Kidney (tissue), 14 donors: ENCODE results near the gene OSBPL9. TPM values are rescaled to one million over a fixed set of nuclear protein-coding genes. Genes with fewer than 3 reads are reported as not detected.

Experiments used
- DNase-seq, 5 donors: peaks; one replicate each; pipeline ENCODE4 v3.0.0-alpha.2; 2013 to 2020
- FAIRE-seq: peaks from 2 replicates; lab custom pipeline; 2012; peaks lifted over from hg19 to GRCh38; lab: Jason Lieb, UNC
- H3K27ac ChIP-seq, 2 donors: one replicate each; pipeline ENCODE4 v1.7.0; 2013; ENCODE audit warnings: low read depth in 2 of 2, low read length in 2 of 2, inconsistent platforms in 1 of 2
- H3K27me3 ChIP-seq: one replicate; pipeline ENCODE4 v1.7.1; 2013; ENCODE audit warnings: low read length, inconsistent platforms; ENCODE audit not compliant: control insufficient read depth, insufficient read depth
- H3K36me3 ChIP-seq, 3 donors: one replicate each; pipeline versions ENCODE4 v1.7.0 to v1.7.1; 2013; ENCODE audit warnings: low read length in 3 of 3, control low read depth in 1 of 3, inconsistent platforms in 1 of 3; ENCODE audit not compliant: insufficient read depth in 3 of 3, control insufficient read depth in 2 of 3
- H3K4me1 ChIP-seq, 3 donors: one replicate each; pipeline versions ENCODE4 v1.7.0 to v1.7.1; 2013; ENCODE audit warnings: low read length in 3 of 3, inconsistent platforms in 1 of 3, low read depth in 1 of 3; ENCODE audit not compliant: control insufficient read depth in 2 of 3, insufficient read depth in 2 of 3
- H3K4me3 ChIP-seq, 3 donors: one replicate each; pipeline versions ENCODE4 v1.7.0 to v1.8.1; 2013; ENCODE audit warnings: low read length in 3 of 3, control low read depth in 1 of 3, inconsistent platforms in 1 of 3
- H3K9ac ChIP-seq, 3 donors: one replicate each; pipeline versions ENCODE4 v1.7.0 to v1.7.1; 2013; ENCODE audit warnings: low read length in 3 of 3, control low read depth in 1 of 3, inconsistent platforms in 1 of 3
- H3K9me3 ChIP-seq, 3 donors: one replicate each; pipeline versions ENCODE4 v1.7.0 to v1.7.1; 2013; ENCODE audit warnings: low read length in 3 of 3, control low read depth in 1 of 3, inconsistent platforms in 1 of 3; ENCODE audit not compliant: control insufficient read depth in 2 of 3, insufficient read depth in 1 of 3
- intact Hi-C: fragments of 100-400 bp; cut with DNase I; formaldehyde crosslinking; loops from one replicate; pipeline ENCODE4 v1.11.1; 2022
- polyA plus RNA-seq: library from polyadenylated mRNA; stranded (reverse); fragments of 350-450 nt; fragmentation: Illumina TruSeq; extraction: RNeasy Lipid Tissue Mini Kit (QIAGEN cat#74804); gene quantifications from one replicate; pipeline ENCODE4 v1.2.3, GENCODE V29; 2014; ENCODE audit warnings: low read depth, low replicate concordance; ENCODE audit not compliant: insufficient read depth
- total RNA-seq: library from RNA; stranded (reverse); fragmentation: NEBNext Ultra II Directional; extraction: Animal tissue kit (Norgen Biotek cat#: 25700); gene quantifications from one replicate; pipeline ENCODE4 v1.2.1, GENCODE V29; 2021
- TF ChIP-seq, protein P1 (sequence below): IDR thresholded peaks from 3 replicates; pipeline ENCODE4 v1.5.1; 2012; ENCODE audit warnings: mild to moderate bottlenecking, moderate library complexity, borderline replicate concordance; ENCODE audit not compliant: insufficient read depth; ENCODE audit errors: extremely low read depth
- donor health status: control.
- donor health status: control.
- donor health status: control.
- donor health status: control.
- donor health status: control.
- donor health status: DM: yes; HTN: yes; CAD: no.
- donor health status: Normal renal cell carcinoma (clear cell type).

OSBPL9 gene
- total and polyA plus RNA-seq, 2 donors from 2014 or later, result 73.2 to 76.6 TPM

DNA sequence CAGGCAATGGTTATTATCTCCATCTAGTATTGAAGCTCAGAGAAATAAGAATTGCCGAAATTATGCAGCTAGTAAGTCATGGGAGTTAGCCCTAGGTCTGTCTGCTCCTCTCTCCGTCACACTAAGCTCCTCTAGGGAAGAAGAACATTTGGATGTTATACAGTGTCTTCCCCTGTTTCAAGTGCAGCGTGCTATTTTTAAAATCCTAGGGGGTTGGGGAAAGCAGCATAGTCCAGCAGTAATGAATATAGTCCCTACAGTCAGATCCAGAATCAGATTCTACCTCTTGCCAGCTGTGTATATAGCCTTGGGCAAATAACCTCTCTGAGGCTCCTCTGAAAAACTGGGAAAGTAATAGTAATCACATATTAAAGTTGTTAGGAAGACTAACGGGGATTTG lies 44.5 kb upstream of the OSBPL9 start:
- Histone ChIP-seq H3K4me3 (no peak overlapping the region), H3K9ac (no peak overlapping the region), H3K27me3 (no peaks in the 10 kb centered on the region), H3K36me3 (no peaks in the 10 kb centered on the region), H3K4me1 (peaks cover 0 to 7% (median 0%) of the 10 kb centered on the region in 3 donors), H3K9me3 (no peaks in the 10 kb centered on the region), H3K27ac (no peak overlapping the region)
- FAIRE-seq, result no peak
- TF ChIP-seq, protein P1, sequence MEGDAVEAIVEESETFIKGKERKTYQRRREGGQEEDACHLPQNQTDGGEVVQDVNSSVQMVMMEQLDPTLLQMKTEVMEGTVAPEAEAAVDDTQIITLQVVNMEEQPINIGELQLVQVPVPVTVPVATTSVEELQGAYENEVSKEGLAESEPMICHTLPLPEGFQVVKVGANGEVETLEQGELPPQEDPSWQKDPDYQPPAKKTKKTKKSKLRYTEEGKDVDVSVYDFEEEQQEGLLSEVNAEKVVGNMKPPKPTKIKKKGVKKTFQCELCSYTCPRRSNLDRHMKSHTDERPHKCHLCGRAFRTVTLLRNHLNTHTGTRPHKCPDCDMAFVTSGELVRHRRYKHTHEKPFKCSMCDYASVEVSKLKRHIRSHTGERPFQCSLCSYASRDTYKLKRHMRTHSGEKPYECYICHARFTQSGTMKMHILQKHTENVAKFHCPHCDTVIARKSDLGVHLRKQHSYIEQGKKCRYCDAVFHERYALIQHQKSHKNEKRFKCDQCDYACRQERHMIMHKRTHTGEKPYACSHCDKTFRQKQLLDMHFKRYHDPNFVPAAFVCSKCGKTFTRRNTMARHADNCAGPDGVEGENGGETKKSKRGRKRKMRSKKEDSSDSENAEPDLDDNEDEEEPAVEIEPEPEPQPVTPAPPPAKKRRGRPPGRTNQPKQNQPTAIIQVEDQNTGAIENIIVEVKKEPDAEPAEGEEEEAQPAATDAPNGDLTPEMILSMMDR, result no peak
- intact Hi-C loops, result no loop called here
- DNase-seq, result no peak

DNA sequence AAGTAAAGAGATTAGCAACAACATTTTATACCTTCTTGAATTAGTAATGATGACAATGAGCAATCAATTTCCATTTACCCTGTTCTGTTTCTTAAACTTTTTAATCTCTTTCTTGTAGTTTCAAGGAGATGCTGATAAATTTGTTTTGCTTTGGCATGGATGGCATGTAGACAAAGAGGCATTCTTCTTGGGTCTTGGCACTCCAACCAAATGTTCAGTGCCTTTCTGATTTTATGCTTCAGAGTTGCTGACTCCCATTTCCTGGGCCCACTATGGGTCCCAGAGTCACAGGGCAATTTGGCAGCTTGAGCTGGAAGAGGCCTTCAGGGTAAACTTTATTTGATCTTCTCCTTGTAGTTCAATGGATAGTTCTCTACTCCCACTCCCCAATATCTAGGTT lies 42.1 kb upstream of the OSBPL9 start:
- H3K4me1 ChIP-seq, result no peaks in the 10 kb centered on the region
- no peaks in the 10 kb centered on the region for H3K9me3 ChIP-seq
- DNase-seq (no peak), FAIRE-seq (no peak)
- H3K27ac ChIP-seq, result no peak overlapping the region
- H3K9ac ChIP-seq, result no peak overlapping the region
- no peaks in the 10 kb centered on the region for H3K36me3 ChIP-seq
- no peak overlapping the region for H3K4me3 ChIP-seq
- TF ChIP-seq, protein P1, result no peak
- no peaks in the 10 kb centered on the region for H3K27me3 ChIP-seq
- intact Hi-C loops, result no loop called here

DNA sequence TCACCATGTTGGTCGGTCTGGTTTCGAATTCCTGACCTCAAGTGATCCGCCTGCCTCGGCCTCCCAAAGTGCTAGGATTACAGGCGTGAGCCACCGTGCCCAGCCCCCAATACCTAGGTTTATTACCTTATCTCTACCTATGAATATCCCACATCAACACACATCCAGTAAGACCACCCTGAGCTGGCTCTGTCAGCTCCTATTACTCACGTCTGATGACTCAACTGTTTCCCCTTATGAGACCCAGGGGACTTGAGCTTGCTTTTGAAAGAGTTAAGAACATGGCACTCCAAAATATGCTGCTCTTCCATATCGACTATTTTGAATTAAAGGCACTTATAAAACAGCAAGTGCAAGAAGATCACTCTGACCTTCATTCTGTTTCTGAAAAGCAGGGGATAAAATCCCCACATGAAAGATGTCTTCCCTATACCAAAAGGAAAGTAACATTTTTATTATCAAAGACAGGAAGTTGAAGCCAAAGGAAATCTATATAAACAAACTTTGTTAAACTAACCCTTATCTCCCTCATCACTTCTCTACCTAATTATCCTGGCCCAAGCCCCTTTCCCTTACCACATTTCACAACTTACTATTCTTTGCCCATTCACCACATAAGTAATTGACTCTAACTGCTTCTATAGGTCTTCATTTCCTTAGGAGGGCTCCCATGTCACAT lies 41.3 kb upstream of the OSBPL9 start:
- TF ChIP-seq, protein P1, result no peak
- no peaks in the 10 kb centered on the region for H3K36me3 ChIP-seq
- intact Hi-C loops, result no loop called here
- no peaks in the 10 kb centered on the region for H3K27me3 ChIP-seq
- H3K4me3 ChIP-seq, result no peak overlapping the region
- DNase-seq (no peak), FAIRE-seq (no peak)
- H3K9ac ChIP-seq, result no peak overlapping the region
- no peaks in the 10 kb centered on the region for H3K9me3 ChIP-seq
- H3K4me1 ChIP-seq, result no peaks in the 10 kb centered on the region
- no peak overlapping the region for H3K27ac ChIP-seq

DNA sequence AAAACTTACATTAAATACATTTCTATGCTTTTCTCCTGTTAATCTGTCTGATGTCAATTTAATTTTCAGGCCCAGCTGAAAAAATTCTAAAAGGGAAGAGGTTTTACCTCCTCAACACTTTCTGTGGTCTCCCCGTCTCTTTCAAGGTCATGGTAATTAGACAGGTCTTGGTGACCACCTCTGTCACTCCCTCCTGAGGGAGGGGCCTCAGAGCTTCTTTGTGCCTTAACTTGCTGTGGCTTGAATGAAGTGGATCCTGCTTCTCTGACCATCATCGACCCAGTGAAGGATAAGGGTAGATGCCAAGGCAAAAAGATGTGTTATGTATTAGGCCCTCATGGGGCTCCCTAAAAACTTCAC lies 40.8 kb upstream of the OSBPL9 start:
- H3K27ac ChIP-seq, result no peak overlapping the region
- H3K36me3 ChIP-seq, result no peaks in the 10 kb centered on the region
- H3K4me3 ChIP-seq, result no peak overlapping the region
- no peaks in the 10 kb centered on the region for H3K4me1 ChIP-seq
- TF ChIP-seq, protein P1, result no peak
- intact Hi-C loops, result no loop called here
- no peaks in the 10 kb centered on the region for H3K9me3 ChIP-seq
- no peaks in the 10 kb centered on the region for H3K27me3 ChIP-seq
- H3K9ac ChIP-seq, result no peak overlapping the region
- FAIRE-seq (no peak), DNase-seq (no peak)
